ENCODE data around the gene MTCL1.

MTCL1 gene

DNA sequence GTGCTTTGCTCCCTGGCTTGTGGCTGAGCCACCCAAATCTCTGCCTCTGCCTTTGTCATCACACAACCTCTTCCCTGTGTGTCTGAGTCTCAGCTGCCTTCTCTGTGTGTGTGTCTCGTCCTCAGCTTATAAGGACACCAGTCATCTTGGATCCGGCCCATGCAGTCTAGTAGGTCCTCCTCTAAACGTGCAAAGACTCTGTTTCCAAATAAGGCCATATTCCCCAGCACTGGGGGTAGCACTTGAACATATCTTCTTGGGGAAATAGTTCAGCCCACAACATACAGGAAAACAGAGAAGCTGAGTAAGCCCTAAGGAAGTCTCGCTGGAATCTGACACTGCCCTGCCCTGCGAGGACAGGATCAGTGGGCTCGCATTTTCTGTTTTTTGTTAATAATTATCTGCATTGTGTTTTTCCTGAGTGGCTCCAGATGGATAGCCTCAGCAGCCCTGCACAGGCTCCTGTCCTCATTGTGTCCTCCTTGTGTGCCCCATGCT is 42.1 kb downstream of the MTCL1 start:
- Histone ChIP-seq H3K27ac (ENCODE audit: low read depth, low read length, poor library complexity, severe bottlenecking) (peak overlapping the region; percentile 87), H3K4me3 (ENCODE audit: low read depth, low read length, poor library complexity, severe bottlenecking) (no peak overlapping the region), H3K9ac (ENCODE audit: low read length) (no peak overlapping the region), H3K9me2 (ENCODE audit: low read depth, low read length) (no peaks in the 10 kb centered on the region), H3F3A (ENCODE audit: insufficient read depth, low read length) (no peaks in the 10 kb centered on the region), H3K27me3 (ENCODE audit: insufficient read depth, low read length) (no peaks in the 10 kb centered on the region), H3K9me3 (ENCODE audit: low read length) (no peaks in the 10 kb centered on the region), H4K20me1 (ENCODE audit: insufficient read depth, low read length) (no peaks in the 10 kb centered on the region), H3K4me2 (ENCODE audit: low read length) (no peak overlapping the region), H3K79me2 (ENCODE audit: insufficient read depth, low read length) (no peaks in the 10 kb centered on the region; the same call in 1 of the 2 replicates), H3K4me1 (ENCODE audit: insufficient read depth, low read length, severe bottlenecking) (peaks cover 78% of the 10 kb centered on the region), H3K36me3 (ENCODE audit: insufficient read depth, low read length) (peaks cover 48% of the 10 kb centered on the region; the same call in 1 of the 2 replicates), H2AFZ (ENCODE audit: low read length) (no peak overlapping the region)
- TF ChIP-seq, protein P1, sequence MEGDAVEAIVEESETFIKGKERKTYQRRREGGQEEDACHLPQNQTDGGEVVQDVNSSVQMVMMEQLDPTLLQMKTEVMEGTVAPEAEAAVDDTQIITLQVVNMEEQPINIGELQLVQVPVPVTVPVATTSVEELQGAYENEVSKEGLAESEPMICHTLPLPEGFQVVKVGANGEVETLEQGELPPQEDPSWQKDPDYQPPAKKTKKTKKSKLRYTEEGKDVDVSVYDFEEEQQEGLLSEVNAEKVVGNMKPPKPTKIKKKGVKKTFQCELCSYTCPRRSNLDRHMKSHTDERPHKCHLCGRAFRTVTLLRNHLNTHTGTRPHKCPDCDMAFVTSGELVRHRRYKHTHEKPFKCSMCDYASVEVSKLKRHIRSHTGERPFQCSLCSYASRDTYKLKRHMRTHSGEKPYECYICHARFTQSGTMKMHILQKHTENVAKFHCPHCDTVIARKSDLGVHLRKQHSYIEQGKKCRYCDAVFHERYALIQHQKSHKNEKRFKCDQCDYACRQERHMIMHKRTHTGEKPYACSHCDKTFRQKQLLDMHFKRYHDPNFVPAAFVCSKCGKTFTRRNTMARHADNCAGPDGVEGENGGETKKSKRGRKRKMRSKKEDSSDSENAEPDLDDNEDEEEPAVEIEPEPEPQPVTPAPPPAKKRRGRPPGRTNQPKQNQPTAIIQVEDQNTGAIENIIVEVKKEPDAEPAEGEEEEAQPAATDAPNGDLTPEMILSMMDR (IDR thresholded peaks at IDR 0.05; ENCODE audit: low read length) = no peak
- no peak for TF ChIP-seq EZH2 (IDR thresholded peaks at IDR 0.05; ENCODE audit: borderline replicate concordance, low read length)

- no peak for TF ChIP-seq EZH2 (IDR thresholded peaks at IDR 0.05; ENCODE audit: borderline replicate concordance, low read length)
- TF ChIP-seq, protein P1 (IDR thresholded peaks at IDR 0.05; ENCODE audit: low read length) = no peak
- Histone ChIP-seq H3K9ac (ENCODE audit: low read length) (no peak overlapping the region), H3F3A (ENCODE audit: insufficient read depth, low read length) (no peaks in the 10 kb centered on the region), H3K9me2 (ENCODE audit: low read depth, low read length) (no peaks in the 10 kb centered on the region), H3K4me3 (ENCODE audit: low read depth, low read length, poor library complexity, severe bottlenecking) (no peak overlapping the region), H3K4me1 (ENCODE audit: insufficient read depth, low read length, severe bottlenecking) (peaks cover 70% of the 10 kb centered on the region), H3K36me3 (ENCODE audit: insufficient read depth, low read length) (peaks cover 52% of the 10 kb centered on the region), H3K27ac (ENCODE audit: low read depth, low read length, poor library complexity, severe bottlenecking) (no peak overlapping the region), H3K4me2 (ENCODE audit: low read length) (no peak overlapping the region), H3K27me3 (ENCODE audit: insufficient read depth, low read length) (no peaks in the 10 kb centered on the region), H4K20me1 (ENCODE audit: insufficient read depth, low read length) (no peaks in the 10 kb centered on the region), H2AFZ (ENCODE audit: low read length) (no peak overlapping the region), H3K9me3 (ENCODE audit: low read length) (no peaks in the 10 kb centered on the region), H3K79me2 (ENCODE audit: insufficient read depth, low read length) (no peaks in the 10 kb centered on the region; the same call in 1 of the 2 replicates)
Observed at GRCh38 chr18:8749492-8749891, 44.1 kb downstream of the MTCL1 start.

- H3K4me1 ChIP-seq (ENCODE audit: insufficient read depth, low read length, severe bottlenecking) = peaks cover 70% of the 10 kb centered on the region
- no peaks in the 10 kb centered on the region for H3K9me3 ChIP-seq (ENCODE audit: low read length)
- no peaks in the 10 kb centered on the region for H3K9me2 ChIP-seq (ENCODE audit: low read depth, low read length)
- H3K27me3 ChIP-seq (ENCODE audit: insufficient read depth, low read length) = no peaks in the 10 kb centered on the region
- H2AFZ ChIP-seq (ENCODE audit: low read length) = no peak overlapping the region
- H3K27ac ChIP-seq (ENCODE audit: low read depth, low read length, poor library complexity, severe bottlenecking) = peak overlapping the region; percentile 52
- no peaks in the 10 kb centered on the region for H4K20me1 ChIP-seq (ENCODE audit: insufficient read depth, low read length)
- no peaks in the 10 kb centered on the region; the same call in 1 of the 2 replicates for H3K79me2 ChIP-seq (ENCODE audit: insufficient read depth, low read length)
- peaks cover 54% of the 10 kb centered on the region for H3K36me3 ChIP-seq (ENCODE audit: insufficient read depth, low read length)
- peak overlapping the region; percentile 34 for H3K4me3 ChIP-seq (ENCODE audit: low read depth, low read length, poor library complexity, severe bottlenecking)
- TF ChIP-seq, protein P1 (IDR thresholded peaks at IDR 0.05; ENCODE audit: low read length) = no peak
- no peak for TF ChIP-seq EZH2 (IDR thresholded peaks at IDR 0.05; ENCODE audit: borderline replicate concordance, low read length)
- H3F3A ChIP-seq (ENCODE audit: insufficient read depth, low read length) = no peaks in the 10 kb centered on the region
- H3K4me2 ChIP-seq (ENCODE audit: low read length) = peak overlapping the region; percentile 59
- H3K9ac ChIP-seq (ENCODE audit: low read length) = peak overlapping the region; percentile 24; the same call in 1 of the 2 replicates
Observed at GRCh38 chr18:8750954-8751415, 45.6 kb downstream of the MTCL1 start.
